Naive thymus-derived CD4-positive, alpha-beta T cell (primary cell): ENCODE results near the gene PTGDR. TPM values are rescaled to one million over a fixed set of nuclear protein-coding genes. Genes with fewer than 3 reads are reported as not detected.

Experiments
- ATAC-seq: fragments of 150-1000 bp; cut with Tn5 transposase; 2 replicates; pipeline ENCODE4 v1.10.0; 2021; ENCODE audit warnings: mild to moderate bottlenecking, moderate library complexity
- CTCF ChIA-PET: fragments of 350-600 bp; sonication (Branson Sonifier 250); formaldehyde crosslinking; loops from one replicate; lab custom pipeline; 2021; ENCODE audit warnings: antibody characterized with exemption; lab: Charles Lee
- POLR2A ChIA-PET: fragments of 350-600 bp; sonication (Branson Sonifier 250); formaldehyde crosslinking; loops from one replicate; lab custom pipeline; 2021; ENCODE audit warnings: antibody characterized with exemption, inconsistent platforms; lab: Charles Lee
- DNase-seq, 9 donors: peaks; one replicate each; pipeline versions ENCODE4 v3.0.0 to v3.0.0-alpha.2; 2020 to 2022; ENCODE audit warnings: mixed read lengths in 1 of 9
- H3K27ac ChIP-seq: one replicate; pipeline ENCODE4 v1.7.0; 2013; ENCODE audit warnings: mild to moderate bottlenecking, low read depth, low read length, moderate library complexity
- H3K27me3 ChIP-seq, 2 donors: one replicate each; pipeline ENCODE4 v1.7.0; 2013; ENCODE audit warnings: low read length in 2 of 2, mild to moderate bottlenecking in 2 of 2, moderate library complexity in 2 of 2; ENCODE audit not compliant: control insufficient read depth in 2 of 2, insufficient read depth in 2 of 2
- H3K36me3 ChIP-seq, 3 experiments: 1 replicate in 2 of 3; 2 replicates in 1 of 3; pipeline ENCODE4 v1.7.0; 2013; ENCODE audit warnings: low read length in 3 of 3, mild to moderate bottlenecking in 3 of 3, moderate library complexity in 1 of 3; ENCODE audit not compliant: insufficient read depth in 3 of 3, control insufficient read depth in 2 of 3
- H3K4me1 ChIP-seq, 2 donors: one replicate each; pipeline ENCODE4 v1.7.0; 2013; ENCODE audit warnings: low read length in 2 of 2, mild to moderate bottlenecking in 2 of 2, moderate library complexity in 1 of 2; ENCODE audit not compliant: control insufficient read depth in 2 of 2, insufficient read depth in 2 of 2
- H3K4me3 ChIP-seq: 2 replicates; pipeline ENCODE4 v1.7.0; 2013; ENCODE audit warnings: mild to moderate bottlenecking, low read length
- H3K9me3 ChIP-seq, 3 experiments: 1 replicate in 2 of 3; 2 replicates in 1 of 3; pipeline ENCODE4 v1.7.0; 2013; ENCODE audit warnings: low read length in 3 of 3; ENCODE audit not compliant: control insufficient read depth in 2 of 3
- H3K27ac Mint-ChIP-seq, 9 donors: one replicate each; pipeline ENCODE4 v1.8.0; 2020 to 2022; ENCODE audit warnings: mixed read lengths in 9 of 9, mild to moderate bottlenecking in 8 of 9, moderate library complexity in 5 of 9, inconsistent platforms in 2 of 9
- H3K27me3 Mint-ChIP-seq, 5 donors: one replicate each; pipeline ENCODE4 v1.8.0; 2021 to 2022; ENCODE audit warnings: mixed read lengths in 5 of 5, mild to moderate bottlenecking in 1 of 5
- H3K36me3 Mint-ChIP-seq, 5 donors: one replicate each; pipeline ENCODE4 v1.8.0; 2020 to 2022; ENCODE audit warnings: mixed read lengths in 5 of 5, mild to moderate bottlenecking in 3 of 5, inconsistent platforms in 1 of 5
- H3K4me1 Mint-ChIP-seq, 7 donors: one replicate each; pipeline ENCODE4 v1.8.0; 2020 to 2022; ENCODE audit warnings: mixed read lengths in 7 of 7, mild to moderate bottlenecking in 3 of 7, inconsistent platforms in 1 of 7
- H3K4me3 Mint-ChIP-seq, 10 donors: one replicate each; pipeline ENCODE4 v1.8.0; 2020 to 2022; ENCODE audit warnings: mild to moderate bottlenecking in 10 of 10, mixed read lengths in 10 of 10, moderate library complexity in 6 of 10, inconsistent platforms in 2 of 10
- H3K9me3 Mint-ChIP-seq, 11 donors: one replicate each; pipeline ENCODE4 v1.8.0; 2020 to 2022; ENCODE audit warnings: mixed read lengths in 11 of 11, mild to moderate bottlenecking in 4 of 11, inconsistent platforms in 1 of 11, moderate library complexity in 1 of 11
- intact Hi-C, 2 donors: fragments of 100-400 bp; cut with micrococcal nuclease; formaldehyde crosslinking; loops; one replicate each; pipeline ENCODE4 v1.15.1; 2023
- polyA plus RNA-seq, 2 donors: library from polyadenylated mRNA; unstranded; fragments of 300-500 nt; fragmentation: Illumina TruSeq; gene quantifications; one replicate each; pipeline ENCODE4 v1.2.3, GENCODE V29; 2021
- total RNA-seq, 6 experiments: library from RNA in 5 of 6; stranded (reverse) in 5 of 6; gene quantifications; 1 replicate in 5 of 6; 2 replicates in 1 of 6; pipeline ENCODE4 v1.2.3 and lab custom pipeline; 2021 to 2026

The PTGDR gene
- total and polyA plus RNA-seq, 7 experiments from 2014 or later: 0.10 to 12.4 (median 0.35) TPM

DNA sequence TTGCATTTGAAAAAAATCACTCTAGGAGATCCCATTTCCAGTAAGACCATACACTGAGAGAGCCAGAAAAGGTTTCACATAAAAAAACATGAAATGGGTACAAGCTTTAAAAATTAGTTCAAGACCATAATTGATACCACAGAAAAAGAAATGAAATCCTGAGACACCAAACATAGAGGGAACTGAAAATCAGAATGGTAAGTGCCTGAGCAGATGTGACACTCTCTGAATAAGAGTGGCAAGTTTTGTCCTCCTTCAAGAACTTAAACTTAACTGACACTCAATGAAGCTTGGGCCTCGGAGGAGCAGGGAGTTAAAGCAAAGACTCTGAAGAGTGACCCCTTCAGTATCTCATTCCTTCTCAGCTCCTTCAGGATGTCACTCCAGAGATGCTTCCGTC lies 23.2 kb upstream of the PTGDR start:
- intact Hi-C loops: no loop called here
- Histone ChIP-seq H3K36me3 (no peaks in the 10 kb centered on the region), H3K9me3 (no peaks in the 10 kb centered on the region), H3K4me3 (no peak overlapping the region), H3K27me3 (no peaks in the 10 kb centered on the region), H3K27ac (no peak overlapping the region), H3K4me1 (peaks cover 8 to 38% of the 10 kb centered on the region in 2 donors)
- no peak overlapping the region for H3K4me3 Mint-ChIP-seq
- H3K27me3 Mint-ChIP-seq: peaks cover 0 to 14% (median 0%) of the 10 kb centered on the region in 5 donors
- peaks cover 11 to 37% (median 24%) of the 10 kb centered on the region in 7 donors for H3K4me1 Mint-ChIP-seq
- DNase-seq: no peak
- H3K27ac Mint-ChIP-seq: no peak overlapping the region
- ChIA-PET POLR2A (no interaction called here), CTCF (no interaction called here)
- peaks cover 0 to 16% (median 4%) of the 10 kb centered on the region in 5 donors for H3K36me3 Mint-ChIP-seq
- no peak for ATAC-seq
- peaks cover 0 to 19% (median 4%) of the 10 kb centered on the region in 11 donors for H3K9me3 Mint-ChIP-seq

DNA sequence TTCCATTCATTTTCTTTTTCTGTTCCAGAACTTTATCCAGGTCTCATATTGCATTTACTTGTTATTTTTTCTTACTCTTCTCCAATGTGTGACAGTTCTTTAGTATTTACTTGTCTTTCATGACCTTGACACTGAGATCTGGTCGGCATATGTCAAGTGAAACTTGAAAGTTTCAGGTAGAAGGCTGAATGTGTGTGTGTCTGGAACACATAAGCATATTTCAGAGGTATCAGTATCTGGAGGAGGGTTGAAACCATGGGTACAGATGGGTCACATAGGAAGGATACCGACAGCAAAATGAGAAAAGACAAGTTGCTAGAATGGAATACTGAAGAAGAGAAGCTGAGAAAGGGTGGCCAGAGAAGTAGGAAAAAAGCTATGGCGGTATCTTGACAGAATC lies 22.5 kb upstream of the PTGDR start:
- POLR2A ChIA-PET: no interaction called here
- CTCF ChIA-PET: no interaction called here
- Histone ChIP-seq H3K4me1 (peaks cover 8 to 35% of the 10 kb centered on the region in 2 donors), H3K27ac (no peak overlapping the region), H3K9me3 (no peaks in the 10 kb centered on the region), H3K4me3 (no peak overlapping the region), H3K27me3 (no peaks in the 10 kb centered on the region), H3K36me3 (no peaks in the 10 kb centered on the region)
- no peak overlapping the region for H3K4me3 Mint-ChIP-seq
- intact Hi-C loops: no loop called here
- ATAC-seq (no peak), DNase-seq (no peak)
- peaks cover 0 to 14% (median 0%) of the 10 kb centered on the region in 5 donors for H3K27me3 Mint-ChIP-seq
- peaks cover 0 to 19% (median 4%) of the 10 kb centered on the region in 11 donors for H3K9me3 Mint-ChIP-seq
- H3K36me3 Mint-ChIP-seq: peaks cover 0 to 16% (median 4%) of the 10 kb centered on the region in 5 donors
- no peak overlapping the region for H3K27ac Mint-ChIP-seq
- peaks cover 11 to 35% (median 22%) of the 10 kb centered on the region in 7 donors for H3K4me1 Mint-ChIP-seq

DNA sequence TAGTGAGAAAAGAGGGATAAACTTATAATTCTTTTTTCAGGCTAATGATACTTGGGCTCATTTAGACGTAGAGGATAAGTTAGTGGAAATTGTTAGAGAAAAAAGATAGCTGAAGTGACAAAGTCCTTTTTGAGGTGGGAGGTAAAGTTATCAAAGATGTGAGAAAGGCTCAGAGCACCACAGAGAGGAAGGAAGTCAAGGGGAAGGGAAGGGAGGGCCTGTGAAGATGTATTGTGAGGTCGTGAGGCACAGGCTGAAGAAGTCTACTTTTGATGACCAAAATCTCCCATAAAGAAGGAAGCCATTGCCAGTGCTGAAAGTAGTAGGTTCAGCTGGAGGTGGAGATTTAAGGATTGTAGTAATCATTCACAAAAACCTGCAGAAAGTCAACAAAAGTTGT lies 19.4 kb upstream of the PTGDR start:
- no peaks in the 10 kb centered on the region for H3K27me3 ChIP-seq
- no peaks in the 10 kb centered on the region for H3K9me3 ChIP-seq
- no peak overlapping the region for H3K27ac ChIP-seq
- ATAC-seq (peak; percentile 84), DNase-seq (peak in 4 of 9 donors; percentile 13 to 39 (median 19))
- CTCF ChIA-PET: no interaction called here
- H3K4me3 ChIP-seq: no peak overlapping the region
- H3K9me3 Mint-ChIP-seq: peaks cover 0 to 23% (median 4%) of the 10 kb centered on the region in 11 donors
- no peaks in the 10 kb centered on the region for H3K36me3 ChIP-seq
- H3K4me1 Mint-ChIP-seq: peaks cover 11 to 24% (median 17%) of the 10 kb centered on the region in 7 donors
- H3K27ac Mint-ChIP-seq: peak overlapping the region in 7 of 9 donors; percentile 0 to 79 (median 32)
- H3K4me1 ChIP-seq: peaks cover 8 to 25% of the 10 kb centered on the region in 2 donors
- POLR2A ChIA-PET: no interaction called here
- H3K27me3 Mint-ChIP-seq: peaks cover 2 to 25% (median 8%) of the 10 kb centered on the region in 5 donors
- intact Hi-C loops: no loop called here
- H3K36me3 Mint-ChIP-seq: peaks cover 0 to 16% (median 4%) of the 10 kb centered on the region in 5 donors
- H3K4me3 Mint-ChIP-seq: peak overlapping the region; percentile 11 to 50 (median 36)

DNA sequence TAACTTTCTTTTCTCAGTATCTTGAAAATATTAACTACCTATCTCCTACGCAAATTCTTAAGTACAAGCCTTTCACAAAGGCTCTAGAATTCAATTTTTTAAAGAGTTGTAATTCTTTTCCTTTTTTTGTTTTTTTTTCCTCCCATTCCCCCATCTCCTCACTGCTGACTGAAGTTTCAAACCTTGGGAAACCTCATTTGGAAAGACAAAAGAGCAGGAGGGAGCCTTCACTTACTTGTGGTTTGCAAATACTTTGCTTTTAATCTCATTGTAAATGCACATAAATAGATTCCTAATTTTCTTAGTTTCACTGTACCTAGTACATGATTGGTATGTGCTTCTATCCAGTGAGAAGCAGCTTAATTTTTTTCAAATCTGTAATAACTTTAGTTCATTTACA lies 15.8 kb upstream of the PTGDR start:
- DNase-seq (no peak), ATAC-seq (no peak)
- CTCF ChIA-PET: no interaction called here
- Histone ChIP-seq H3K9me3 (no peaks in the 10 kb centered on the region), H3K36me3 (no peaks in the 10 kb centered on the region), H3K27me3 (no peaks in the 10 kb centered on the region), H3K27ac (no peak overlapping the region), H3K4me3 (no peak overlapping the region), H3K4me1 (peaks cover 8 to 25% of the 10 kb centered on the region in 2 donors)
- POLR2A ChIA-PET: no interaction called here
- intact Hi-C loops: no loop called here
- peaks cover 11 to 22% (median 17%) of the 10 kb centered on the region in 7 donors for H3K4me1 Mint-ChIP-seq
- peaks cover 0 to 16% (median 9%) of the 10 kb centered on the region in 5 donors for H3K36me3 Mint-ChIP-seq
- no peak overlapping the region for H3K4me3 Mint-ChIP-seq
- peaks cover 0 to 21% (median 8%) of the 10 kb centered on the region in 11 donors for H3K9me3 Mint-ChIP-seq
- peaks cover 8 to 31% (median 16%) of the 10 kb centered on the region in 5 donors for H3K27me3 Mint-ChIP-seq
- H3K27ac Mint-ChIP-seq: no peak overlapping the region

DNA sequence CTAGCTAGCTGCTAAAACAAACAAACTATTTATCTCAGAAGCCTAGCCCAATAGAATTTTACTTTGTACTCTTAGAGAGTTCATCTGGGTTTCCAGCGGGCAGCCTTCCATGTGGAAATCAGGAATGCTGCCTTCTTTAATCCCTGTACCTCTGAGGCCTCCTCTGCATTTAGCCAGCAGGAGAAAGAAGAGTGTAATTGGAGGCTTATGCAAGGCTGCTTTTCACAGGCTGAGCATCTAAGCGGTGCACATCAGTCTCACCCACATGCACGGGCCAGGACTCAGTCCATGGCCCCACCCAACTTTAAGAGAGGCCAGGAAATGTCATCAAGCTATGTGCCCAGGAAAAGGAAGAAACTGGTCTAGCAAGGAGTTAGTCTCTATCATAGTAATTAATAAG lies 14.0 kb upstream of the PTGDR start:
- peaks cover 0 to 10% of the 10 kb centered on the region in 2 donors for H3K4me1 ChIP-seq
- no peak overlapping the region for H3K27ac ChIP-seq
- Mint-ChIP-seq H3K9me3 (peaks cover 0 to 8% (median under 1%) of the 10 kb centered on the region in 11 donors), H3K36me3 (peaks cover 0 to 9% (median 4%) of the 10 kb centered on the region in 5 donors), H3K4me1 (peaks cover 0 to 4% (median under 1%) of the 10 kb centered on the region in 7 donors), H3K27ac (no peak overlapping the region), H3K4me3 (no peak overlapping the region), H3K27me3 (peaks cover 8 to 31% (median 16%) of the 10 kb centered on the region in 5 donors)
- no peaks in the 10 kb centered on the region for H3K36me3 ChIP-seq
- ATAC-seq (no peak), DNase-seq (no peak)
- intact Hi-C loops: no loop called here
- H3K27me3 ChIP-seq: no peaks in the 10 kb centered on the region
- no peaks in the 10 kb centered on the region for H3K9me3 ChIP-seq
- ChIA-PET POLR2A (no interaction called here), CTCF (interaction anchor here (0.6 kb wide), 1 partner anchor 33 kb away, joined by 3 read pairs; no protein-coding TSS in a partner anchor)
- no peak overlapping the region for H3K4me3 ChIP-seq

DNA sequence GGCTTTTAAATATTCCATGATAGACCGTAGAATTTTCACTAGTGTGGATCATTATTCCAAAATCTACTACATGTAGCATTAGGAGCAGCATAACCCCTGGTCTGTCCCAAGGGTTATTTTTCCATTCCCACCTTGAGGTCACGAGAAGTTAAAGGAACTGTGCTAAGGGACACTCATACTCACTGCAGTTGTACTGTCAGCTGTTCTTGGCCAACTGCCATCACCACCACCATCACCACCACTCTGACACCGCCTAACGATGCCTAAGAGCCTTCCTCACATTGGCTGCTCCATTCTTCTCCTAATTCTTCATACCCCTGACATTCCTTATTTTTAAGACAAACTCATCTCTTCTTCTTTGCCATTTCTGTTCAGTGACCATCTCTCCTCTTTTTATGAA lies 13.4 kb upstream of the PTGDR start:
- no peak overlapping the region for H3K27ac Mint-ChIP-seq
- no peaks in the 10 kb centered on the region for H3K27me3 ChIP-seq
- H3K4me3 ChIP-seq: no peak overlapping the region
- intact Hi-C loops: no loop called here
- H3K36me3 Mint-ChIP-seq: peaks cover 0 to 9% (median 4%) of the 10 kb centered on the region in 5 donors
- ChIA-PET POLR2A (no interaction called here), CTCF (interaction anchor here (0.6 kb wide), 1 partner anchor 33 kb away, joined by 3 read pairs; no protein-coding TSS in a partner anchor)
- H3K27ac ChIP-seq: no peak overlapping the region
- H3K36me3 ChIP-seq: no peaks in the 10 kb centered on the region
- ATAC-seq: no peak
- H3K27me3 Mint-ChIP-seq: peaks cover 8 to 35% (median 16%) of the 10 kb centered on the region in 5 donors
- no peaks in the 10 kb centered on the region for H3K9me3 ChIP-seq
- no peak for DNase-seq
- peaks cover 0 to 6% (median 0%) of the 10 kb centered on the region in 7 donors for H3K4me1 Mint-ChIP-seq
- peaks cover 0 to 12% (median 0%) of the 10 kb centered on the region in 11 donors for H3K9me3 Mint-ChIP-seq
- H3K4me1 ChIP-seq: peaks cover 1 to 4% of the 10 kb centered on the region in 2 donors
- no peak overlapping the region for H3K4me3 Mint-ChIP-seq

DNA sequence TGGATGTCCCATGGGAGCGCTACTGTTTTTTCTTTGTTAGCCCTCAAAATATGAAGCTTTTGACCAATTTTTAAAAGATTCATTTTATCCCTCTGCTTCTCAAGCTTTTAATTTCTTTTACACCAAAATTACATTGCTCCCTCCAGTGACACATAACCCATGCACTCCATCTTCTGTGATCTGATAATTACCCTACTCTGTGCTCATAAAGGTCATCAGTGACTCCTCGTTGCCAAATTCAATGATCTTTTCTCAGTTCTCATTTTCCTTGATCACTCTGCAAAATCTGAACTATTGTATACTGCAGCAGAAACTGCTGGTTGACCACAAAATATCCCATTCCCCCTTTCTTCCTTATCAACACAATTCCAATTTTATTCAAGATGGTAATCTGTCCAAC lies 8.7 kb upstream of the PTGDR start:
- peaks cover 5 to 7% of the 10 kb centered on the region in 2 donors for H3K4me1 ChIP-seq
- H3K27ac ChIP-seq: no peak overlapping the region
- Mint-ChIP-seq H3K27ac (peak overlapping the region in 1 of 9 donors; percentile 3), H3K4me3 (no peak overlapping the region), H3K9me3 (peaks cover 0 to 6% (median 0%) of the 10 kb centered on the region in 11 donors), H3K4me1 (peaks cover 4 to 15% (median 9%) of the 10 kb centered on the region in 7 donors), H3K27me3 (peaks cover 0 to 27% (median 12%) of the 10 kb centered on the region in 5 donors), H3K36me3 (peaks cover 0 to 19% (median 4%) of the 10 kb centered on the region in 5 donors)
- ChIA-PET CTCF (no interaction called here), POLR2A (no interaction called here)
- no peaks in the 10 kb centered on the region for H3K9me3 ChIP-seq
- no peak overlapping the region for H3K4me3 ChIP-seq
- H3K27me3 ChIP-seq: no peaks in the 10 kb centered on the region
- intact Hi-C loops: no loop called here
- DNase-seq: no peak
- ATAC-seq: no peak
- H3K36me3 ChIP-seq: no peaks in the 10 kb centered on the region
